Stomach (tissue), 9 donors: ENCODE measurements around the gene TMEM186. TPM values are rescaled to one million over a fixed set of nuclear protein-coding genes. Genes with fewer than 3 reads are reported as not detected.
"Not testable (repeated sequence)": the region's sequence is repeated elsewhere in the genome, so short reads cannot be mapped to it uniquely, and the experiment has no call there.

Experiments used
- DNase-seq, 2 donors: peaks; one replicate each; pipeline versions ENCODE4 v3.0.0 to v3.0.0-alpha.2; 2013 to 2019
- H3K27ac ChIP-seq, 5 donors: fragments of 200-600 bp in 4 of 5; sonication (generic) in 4 of 5; one replicate each; pipeline ENCODE4 v1.5.1; 2013 to 2019; ENCODE audit warnings: mild to moderate bottlenecking in 1 of 5, moderate library complexity in 1 of 5
- H3K27me3 ChIP-seq, 3 donors: fragments of 200-600 bp; sonication (generic); one replicate each; pipeline ENCODE4 v1.5.1; 2017 to 2019; ENCODE audit warnings: mixed run types in 1 of 3
- H3K36me3 ChIP-seq, 4 donors: fragments of 200-600 bp; sonication (generic); 1 replicate in 3 of 4; 2 replicates in 1 of 4; pipeline ENCODE4 v1.5.1; 2016 to 2019
- H3K4me1 ChIP-seq, 4 donors: fragments of 200-600 bp; sonication (generic); one replicate each; pipeline ENCODE4 v1.5.1; 2016 to 2019
- H3K4me3 ChIP-seq, 4 donors: fragments of 200-600 bp; sonication (generic) in 3 of 4; one replicate each; pipeline ENCODE4 v1.5.1; 2016 to 2019; ENCODE audit warnings: mild to moderate bottlenecking in 1 of 4
- H3K9me3 ChIP-seq, 4 donors: fragments of 200-600 bp; sonication (generic); one replicate each; pipeline ENCODE4 v1.5.1; 2016 to 2019
- CTCF ChIP-seq, 7 experiments: fragments of 450-650 bp in 4 of 7; fragments of 200-600 bp in 3 of 7; sonication (generic) in 3 of 7; IDR thresholded peaks; one replicate each; pipeline ENCODE4 v1.5.1; 2016 to 2019; ENCODE audit warnings: antibody characterized with exemption in 7 of 7, control low read depth in 2 of 7, mild to moderate bottlenecking in 1 of 7
- EP300 ChIP-seq: sonication (generic); formaldehyde crosslinking; IDR thresholded peaks from one replicate; pipeline ENCODE4 v1.6.1; 2017; ENCODE audit warnings: antibody characterized with exemption
- POLR2A ChIP-seq, 4 donors: fragments of 450-650 bp; IDR thresholded peaks; one replicate each; pipeline ENCODE4 v1.6.1; 2016; ENCODE audit warnings: antibody characterized with exemption in 4 of 4, control low read depth in 2 of 4, mild to moderate bottlenecking in 1 of 4, moderate library complexity in 1 of 4
- POLR2AphosphoS5 ChIP-seq, 3 donors: sonication (generic); formaldehyde crosslinking; IDR thresholded peaks; one replicate each; pipeline ENCODE4 v1.6.1; 2016; ENCODE audit warnings: antibody characterized with exemption in 3 of 3
- WGBS, 5 donors: extraction: QIAGEN DNeasy Blood & Tissue Kit in 3 of 5; methylation state at CpG; one replicate each; pipeline versions ENCODE4 v1.1.5 to v1.1.7; 2013 to 2018; 5-methylcytosine and 5-hydroxymethylcytosine counted together
- intact Hi-C: fragments of 100-400 bp; cut with DNase I; formaldehyde crosslinking; loops from one replicate; pipeline ENCODE4 v1.15.1; 2023; ENCODE audit warnings: low total_unique reads
- polyA plus RNA-seq, 3 donors: library from polyadenylated mRNA; stranded (reverse); fragments of 200-250 nt; gene quantifications; one replicate each; pipeline ENCODE4 v1.2.3, GENCODE V29; 2013
- total RNA-seq, 5 donors: library from RNA; depleted of rRNA; stranded (reverse); fragments of >200 nt; gene quantifications; one replicate each; pipeline versions ENCODE4 v1.1.0 to v1.2.3, GENCODE V29; 2014 to 2016
- donor health status: healthy with polysubstance abuse.
- donor health status: Bipolar disorder and iron deficiency.
- donor health status: healthy.

The TMEM186 gene
- total and polyA plus RNA-seq, 8 donors: 5.3 to 12.9 (median 6.4) TPM; not detected in 1

GRCh38 chr16:8845699-8846298 lies 48.4 kb upstream of the TMEM186 start:
- DNase-seq: no peak
- Histone ChIP-seq H3K4me1 (peaks cover 5 to 31% (median 18%) of the 10 kb centered on the region in 4 donors), H3K27me3 (no peaks in the 10 kb centered on the region), H3K36me3 (peaks cover 14 to 50% (median 43%) of the 10 kb centered on the region in 4 donors), H3K27ac (no peak overlapping the region), H3K4me3 (no peak overlapping the region), H3K9me3 (no peaks in the 10 kb centered on the region)
- WGBS, 5 donors: 77 to 87% (median 86%) methylated on average over 7 of the region's 7 CpGs
- intact Hi-C loops: no loop called here
- TF ChIP-seq EP300: no peak
- TF ChIP-seq CTCF (IDR thresholded peaks at IDR 0.05): no peak
- no peak for TF ChIP-seq POLR2AphosphoS5 (IDR thresholded peaks at IDR 0.05)
- TF ChIP-seq POLR2A (IDR thresholded peaks at IDR 0.05): no peak

GRCh38 chr16:8843296-8843695 lies 45.9 kb upstream of the TMEM186 start:
- not testable (repeated sequence) for H3K4me3 ChIP-seq
- WGBS, 5 donors: 68 to 79% (median 75%) methylated on average over 7 to 12 of the region's 12 CpGs

GRCh38 chr16:8842016-8842415 lies 44.6 kb upstream of the TMEM186 start:
- H3K4me3 ChIP-seq, H3K27me3 ChIP-seq, DNase-seq, intact Hi-C loops, H3K9me3 ChIP-seq: not testable (repeated sequence)
- 39 to 64% (median 58%) methylated on average over 4 of the region's 4 CpGs for WGBS, 5 donors
- H3K4me1 ChIP-seq: peaks cover 0 to 14% (median 7%) of the 10 kb centered on the region in 4 donors
- H3K27ac ChIP-seq: peak overlapping the region in 1 of 5 donors; percentile 13
- peaks cover 0 to 13% (median 7%) of the 10 kb centered on the region in 4 donors for H3K36me3 ChIP-seq

More at GRCh38 chr16:8843296-8843695, 45.9 kb upstream of the TMEM186 start:
- H3K9me3 ChIP-seq, H3K27me3 ChIP-seq, DNase-seq, intact Hi-C loops, H3K27ac ChIP-seq: not testable (repeated sequence)
- Histone ChIP-seq H3K36me3 (peaks cover 0 to 26% (median 18%) of the 10 kb centered on the region in 4 donors), H3K4me1 (peaks cover 0 to 15% (median 4%) of the 10 kb centered on the region in 4 donors)

- WGBS, 5 donors: 55 to 71% (median 65%) methylated on average over 15 of the region's 15 CpGs
- H3K27ac ChIP-seq, H3K4me1 ChIP-seq, H3K4me3 ChIP-seq, DNase-seq, H3K36me3 ChIP-seq, intact Hi-C loops, H3K27me3 ChIP-seq, H3K9me3 ChIP-seq: not testable (repeated sequence)
These were observed 40.2 kb upstream of the TMEM186 start for GRCh38 chr16:8837594-8837993.

GRCh38 chr16:8836797-8837196 lies 39.4 kb upstream of the TMEM186 start:
- H3K36me3 ChIP-seq: peaks cover 5 to 11% (median 10%) of the 10 kb centered on the region in 4 donors
- H3K4me3 ChIP-seq, H3K4me1 ChIP-seq, H3K27me3 ChIP-seq, intact Hi-C loops, H3K27ac ChIP-seq, H3K9me3 ChIP-seq, DNase-seq: not testable (repeated sequence)
- 77 to 93% (median 87%) methylated on average over 6 to 7 of the region's 7 CpGs for WGBS, 5 donors

- Histone ChIP-seq H3K36me3 (peaks cover 23 to 45% (median 41%) of the 10 kb centered on the region in 4 donors), H3K4me3 (no peak overlapping the region), H3K4me1 (peaks cover 0 to 6% (median 5%) of the 10 kb centered on the region in 4 donors), H3K27me3 (no peaks in the 10 kb centered on the region), H3K27ac (no peak overlapping the region), H3K9me3 (no peaks in the 10 kb centered on the region)
- intact Hi-C loops: no loop called here
- DNase-seq: no peak
- WGBS, 5 donors: 77 to 89% (median 83%) methylated on average over 16 of the region's 16 CpGs
- TF ChIP-seq CTCF (IDR thresholded peaks at IDR 0.05): no peak
- no peak for TF ChIP-seq POLR2AphosphoS5 (IDR thresholded peaks at IDR 0.05)
- no peak for TF ChIP-seq POLR2A (IDR thresholded peaks at IDR 0.05)
- no peak for TF ChIP-seq EP300
These were observed 35.3 kb upstream of the TMEM186 start for GRCh38 chr16:8832717-8833105.
